ENCODE results near the gene MTMR1. TPM values are rescaled to one million over a fixed set of nuclear protein-coding genes. Genes with fewer than 3 reads are reported as not detected.
A peak's percentile ranks its signal among the peaks of the same experiment; 100 is the strongest.

Gene MTMR1
- total RNA-seq, 1 donor from 2014 or later: 21.3 TPM

GRCh38 chrX:150792949-150793527 is 99.8 kb downstream of the MTMR1 start:
- peaks cover 12% of the 10 kb centered on the region for H3K9me3 Mint-ChIP-seq (ENCODE audit: low read depth)

GRCh38 chrX:150805736-150806135 is 112.5 kb downstream of the MTMR1 start:
- Mint-ChIP-seq H3K36me3 (ENCODE audit: low read depth) (no peaks in the 10 kb centered on the region), H3K4me1 (ENCODE audit: low read depth) (peaks cover 17% of the 10 kb centered on the region), H3K9me3 (ENCODE audit: low read depth) (peaks cover 24% of the 10 kb centered on the region), H3K4me3 (ENCODE audit: unreplicated experiment) (no peak overlapping the region), H3K27me3 (ENCODE audit: low read depth) (no peaks in the 10 kb centered on the region), H3K27ac (ENCODE audit: unreplicated experiment) (no peak overlapping the region)
- no peak for TF ChIP-seq CTCF (IDR thresholded peaks at IDR 0.05)
- no peak for DNase-seq (ENCODE audit: low spot score)

More at GRCh38 chrX:150792949-150793527, 99.8 kb downstream of the MTMR1 start:
- no peak for DNase-seq (ENCODE audit: low spot score)
- Mint-ChIP-seq H3K4me3 (ENCODE audit: unreplicated experiment) (no peak overlapping the region), H3K36me3 (ENCODE audit: low read depth) (peaks cover 27% of the 10 kb centered on the region), H3K4me1 (ENCODE audit: low read depth) (no peaks in the 10 kb centered on the region), H3K27me3 (ENCODE audit: low read depth) (no peaks in the 10 kb centered on the region), H3K27ac (ENCODE audit: unreplicated experiment) (no peak overlapping the region)
- no peak for TF ChIP-seq CTCF (IDR thresholded peaks at IDR 0.05)

GRCh38 chrX:150806827-150807226 is 113.6 kb downstream of the MTMR1 start:
- DNase-seq (ENCODE audit: low spot score): no peak
- Mint-ChIP-seq H3K4me3 (ENCODE audit: unreplicated experiment) (no peak overlapping the region), H3K36me3 (ENCODE audit: low read depth) (no peaks in the 10 kb centered on the region), H3K4me1 (ENCODE audit: low read depth) (peaks cover 17% of the 10 kb centered on the region), H3K27me3 (ENCODE audit: low read depth) (no peaks in the 10 kb centered on the region), H3K27ac (ENCODE audit: unreplicated experiment) (no peak overlapping the region), H3K9me3 (ENCODE audit: low read depth) (peaks cover 21% of the 10 kb centered on the region)
- no peak for TF ChIP-seq CTCF (IDR thresholded peaks at IDR 0.05)

- no peaks in the 10 kb centered on the region for H3K27me3 Mint-ChIP-seq (ENCODE audit: low read depth)
- TF ChIP-seq CTCF (IDR thresholded peaks at IDR 0.05): no peak
- H3K9me3 Mint-ChIP-seq (ENCODE audit: low read depth): peaks cover 8% of the 10 kb centered on the region
- no peak overlapping the region for H3K4me3 Mint-ChIP-seq (ENCODE audit: unreplicated experiment)
- peak overlapping the region; percentile 12 for H3K27ac Mint-ChIP-seq (ENCODE audit: unreplicated experiment)
- H3K36me3 Mint-ChIP-seq (ENCODE audit: low read depth): no peaks in the 10 kb centered on the region
- DNase-seq (ENCODE audit: low spot score): no peak
- peaks cover 15% of the 10 kb centered on the region for H3K4me1 Mint-ChIP-seq (ENCODE audit: low read depth)
Measured at GRCh38 chrX:150813922-150814321, 120.7 kb downstream of the MTMR1 start.

Other genes starting within 250 kb of the MTMR1 start
- 9.3 to 11.0 TPM (median 10.1 TPM) in 3 replicates for gene MTM1, start 124.8 kb upstream of the MTMR1 start, total RNA-seq
- gene CD99L2, start 205.3 kb downstream of the MTMR1 start, total RNA-seq: 62.0 to 82.1 TPM (median 81.9 TPM) in 3 replicates